Measurements from ENCODE around the gene LYPD1.
"Not testable (repeated sequence)": the region's sequence is repeated elsewhere in the genome, so short reads cannot be mapped to it uniquely, and the experiment has no call there.

The LYPD1 gene, protein sequence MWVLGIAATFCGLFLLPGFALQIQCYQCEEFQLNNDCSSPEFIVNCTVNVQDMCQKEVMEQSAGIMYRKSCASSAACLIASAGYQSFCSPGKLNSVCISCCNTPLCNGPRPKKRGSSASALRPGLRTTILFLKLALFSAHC

DNA sequence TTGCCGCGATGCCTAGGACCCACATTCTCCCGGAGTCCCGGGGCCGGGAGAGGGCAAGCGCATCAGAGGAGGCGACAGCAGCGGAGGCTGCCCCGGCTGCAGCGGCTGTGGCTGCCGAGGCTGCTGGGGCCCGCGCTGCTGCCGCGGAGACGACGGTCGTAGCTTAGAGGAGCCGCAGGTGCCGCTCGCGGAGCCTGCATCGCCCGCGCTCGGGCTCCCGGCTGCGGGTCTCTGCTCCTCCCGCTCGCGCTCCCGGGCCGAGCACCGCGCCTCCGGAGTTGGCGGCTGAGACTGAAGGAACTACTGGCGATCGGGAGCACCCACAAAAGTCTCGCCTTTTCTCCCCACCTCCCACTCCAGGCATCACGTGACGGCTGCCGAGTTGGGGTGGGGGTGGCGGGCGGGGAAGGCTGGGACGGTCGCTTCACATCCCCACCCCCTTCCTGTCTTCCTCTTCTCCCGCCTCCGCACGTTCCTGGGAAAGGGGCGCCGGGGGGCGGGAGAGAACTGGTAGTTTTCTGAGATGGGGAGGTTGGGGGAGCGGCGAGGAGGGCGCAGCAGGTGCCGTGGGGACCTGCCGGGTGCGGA lies at the start of gene LYPD1:
Gene LYPD1 (minus strand): TSS at position 298 of the 588 bp plus-strand sequence. CDS start 273 bp downstream, at position 25.
- DNase-seq: no peak

DNA sequence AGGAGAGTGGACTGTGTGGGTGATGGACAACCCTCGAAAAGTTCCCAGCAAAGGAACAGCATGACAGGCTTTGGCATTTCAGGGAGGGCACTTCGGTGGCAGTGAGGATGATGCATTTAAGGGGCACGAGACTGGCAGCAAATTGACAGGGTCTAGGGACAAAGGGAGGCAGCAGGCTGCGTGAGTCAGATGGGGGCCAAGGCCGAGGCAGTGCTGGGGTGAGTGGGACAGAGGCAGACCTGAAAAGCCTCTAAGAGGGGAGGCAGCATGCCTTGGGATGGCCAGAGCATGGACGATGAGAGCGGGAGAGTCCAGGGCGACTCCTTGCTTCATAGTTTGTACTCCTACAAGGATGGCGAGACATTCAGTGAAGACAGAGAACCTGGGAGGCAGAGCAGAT lies 49.5 kb upstream of the LYPD1 start:
- DNase-seq: no peak

DNA sequence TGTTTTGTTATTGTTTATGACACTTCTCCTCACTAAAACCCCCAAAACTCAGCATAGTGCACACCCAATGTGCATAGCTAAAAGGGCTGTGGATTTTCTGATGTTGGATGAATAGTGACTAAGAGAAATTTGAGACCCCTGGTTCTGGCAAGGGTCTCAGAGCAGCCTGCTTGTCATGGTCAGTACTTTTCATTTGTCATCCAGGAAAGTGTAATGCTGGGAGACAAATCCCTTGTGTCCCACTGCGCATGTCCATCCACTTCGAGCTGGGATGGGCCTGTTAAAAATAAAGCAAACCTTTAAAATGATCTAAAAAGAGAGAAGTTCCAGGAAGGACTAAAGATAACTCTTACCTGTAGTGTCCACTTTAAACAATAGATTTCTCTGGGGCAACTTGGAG lies 46.9 kb upstream of the LYPD1 start:
- no peak for DNase-seq

DNA sequence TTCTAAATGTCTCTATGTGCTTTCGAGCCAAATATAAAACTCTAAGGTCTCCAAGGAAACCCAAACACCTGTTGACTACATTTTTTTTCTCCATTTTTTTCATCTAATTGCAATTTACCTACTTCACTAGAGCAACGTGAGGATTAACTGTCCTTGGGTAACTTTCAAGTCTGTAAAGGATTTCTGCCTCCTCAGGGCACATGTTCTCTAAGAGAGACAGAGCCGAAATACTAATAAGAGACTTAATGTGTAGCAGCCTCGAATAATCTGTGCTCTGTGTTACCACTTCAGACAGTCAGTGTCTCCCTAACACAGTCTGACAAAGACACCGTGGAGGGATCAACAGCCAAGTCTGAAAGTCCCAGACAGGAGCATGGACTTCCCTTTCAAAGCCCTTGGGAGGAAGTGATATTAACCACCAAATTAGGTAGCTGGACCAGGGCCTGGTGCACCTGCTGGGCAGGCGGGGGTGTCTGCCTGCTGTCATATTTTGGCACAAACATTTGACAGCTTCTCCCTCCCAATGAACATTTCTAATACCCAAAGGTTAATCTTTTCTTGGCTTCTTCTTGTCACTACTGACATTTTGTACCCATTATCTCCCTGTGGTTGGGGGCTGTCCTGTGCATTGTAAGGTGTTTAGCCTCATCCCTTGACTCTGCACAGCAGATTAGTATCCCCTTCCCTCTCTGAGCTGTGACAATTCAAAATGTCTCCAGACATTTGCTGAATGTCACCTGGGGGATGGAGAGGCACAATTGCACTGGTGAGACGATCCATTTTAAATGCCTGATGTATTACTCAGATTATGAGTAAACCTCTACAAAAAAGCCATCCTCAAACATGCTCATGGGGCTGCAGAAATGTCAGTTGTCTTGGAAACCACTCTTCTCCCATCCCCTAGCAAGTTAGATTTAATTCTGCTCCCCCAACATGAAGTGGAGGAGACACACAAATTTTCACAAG lies 45.7 kb upstream of the LYPD1 start:
- DNase-seq: no peak

DNA sequence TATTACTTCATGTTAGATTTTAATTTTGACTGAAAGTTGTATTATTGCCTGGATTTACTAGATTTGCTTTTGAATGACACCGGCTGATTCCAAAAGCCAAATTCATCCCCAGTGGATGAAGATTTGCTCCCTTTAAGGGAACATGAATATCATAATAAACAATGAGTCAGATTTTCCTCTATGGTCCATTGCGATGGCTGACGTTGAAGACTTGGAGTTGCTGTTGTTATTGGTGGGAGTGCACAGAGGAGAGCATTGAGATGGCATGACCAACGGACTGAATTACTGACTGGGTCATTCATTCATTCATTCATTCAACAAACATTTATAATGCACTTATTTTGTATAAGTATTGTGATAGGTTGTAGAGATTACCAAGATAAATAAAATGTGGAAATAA lies 33.4 kb upstream of the LYPD1 start:
- no peak for DNase-seq

DNA sequence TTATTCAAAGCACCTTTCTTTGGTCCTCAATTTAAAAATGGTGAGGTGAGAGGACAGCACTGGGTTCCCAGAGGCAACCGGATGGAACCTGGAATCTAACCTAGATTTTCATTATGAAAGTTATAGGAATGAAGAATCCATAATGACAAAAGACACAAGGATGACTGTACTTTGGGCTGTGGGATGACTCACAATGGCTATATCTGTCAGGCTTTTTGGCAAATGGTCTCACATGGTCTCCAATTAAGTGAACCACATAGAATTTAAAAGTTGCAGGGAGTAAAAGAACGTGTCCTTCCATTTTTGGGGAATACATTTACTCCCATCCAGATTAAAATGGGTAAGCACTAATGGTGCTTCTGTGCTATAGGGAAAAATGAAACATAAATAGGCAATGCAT lies 31.8 kb upstream of the LYPD1 start:
- no peak for DNase-seq

DNA sequence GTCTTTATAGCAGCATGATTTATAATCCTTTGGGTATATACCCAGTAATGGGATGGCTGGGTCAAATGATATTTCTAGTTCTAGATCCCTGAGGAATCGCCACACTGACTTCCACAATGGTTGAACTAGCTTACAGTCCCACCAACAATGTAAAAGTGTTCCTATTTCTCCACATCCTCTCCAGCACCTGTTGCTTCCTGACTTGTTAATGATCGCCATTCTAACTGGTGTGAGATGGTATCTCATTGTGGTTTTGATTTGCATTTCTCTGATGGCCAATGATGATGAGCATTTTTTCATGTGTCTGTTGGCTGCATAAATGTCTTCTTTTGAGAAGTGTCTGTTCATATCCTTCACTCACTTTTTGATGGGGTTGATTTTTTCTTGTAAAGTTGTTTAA lies 29.8 kb upstream of the LYPD1 start:
- not testable (repeated sequence) for DNase-seq

DNA sequence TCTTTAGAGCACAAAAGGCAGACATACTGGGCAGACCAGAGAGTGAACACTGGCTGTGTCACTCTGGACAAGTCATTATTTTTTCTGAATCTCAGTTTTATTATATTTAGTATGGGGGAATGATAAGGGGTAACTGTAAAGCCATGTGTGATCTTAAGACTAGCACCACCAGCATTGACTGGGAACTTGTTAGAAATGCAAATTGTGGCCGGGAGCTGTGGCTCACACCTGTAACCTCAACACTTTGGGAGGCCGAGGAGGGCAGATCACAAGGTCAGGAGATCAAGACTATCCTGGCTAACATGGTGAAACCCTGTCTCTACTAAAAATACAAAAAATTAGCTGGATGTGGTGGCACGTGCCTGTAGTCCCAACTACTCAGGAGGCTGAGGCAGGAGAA lies 28.3 kb upstream of the LYPD1 start:
- not testable (repeated sequence) for DNase-seq

DNA sequence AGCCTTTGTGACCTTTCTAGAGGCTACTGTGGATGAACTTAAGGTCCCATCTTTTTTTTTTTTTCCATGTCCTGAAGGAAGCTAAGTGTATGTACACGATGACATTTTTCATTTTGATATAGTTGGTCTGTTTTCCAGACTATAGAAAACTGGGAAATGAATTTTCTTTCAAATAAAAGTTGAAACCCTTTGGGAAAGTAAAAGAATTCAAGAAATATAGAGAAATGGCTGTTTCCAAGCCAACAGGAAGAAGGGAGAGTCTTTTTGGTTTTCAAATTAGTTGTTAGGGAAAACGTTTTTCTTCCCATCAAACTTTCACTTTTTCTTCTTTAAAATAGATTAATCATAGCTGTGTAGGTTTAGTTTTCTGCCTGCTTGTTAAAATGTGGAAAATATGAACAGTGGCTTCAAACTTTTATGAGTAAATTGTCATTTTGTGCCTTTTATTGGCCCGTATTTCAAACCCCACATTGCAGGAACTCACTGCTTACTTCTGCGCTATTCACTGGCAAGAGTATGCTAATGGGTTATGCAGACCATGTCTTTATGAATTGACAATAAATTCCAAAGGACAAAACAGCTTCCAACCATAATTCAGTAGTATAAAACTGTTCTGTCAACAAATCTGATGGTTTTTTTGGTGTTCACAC lies 27.7 kb upstream of the LYPD1 start:
- DNase-seq: no peak

DNA sequence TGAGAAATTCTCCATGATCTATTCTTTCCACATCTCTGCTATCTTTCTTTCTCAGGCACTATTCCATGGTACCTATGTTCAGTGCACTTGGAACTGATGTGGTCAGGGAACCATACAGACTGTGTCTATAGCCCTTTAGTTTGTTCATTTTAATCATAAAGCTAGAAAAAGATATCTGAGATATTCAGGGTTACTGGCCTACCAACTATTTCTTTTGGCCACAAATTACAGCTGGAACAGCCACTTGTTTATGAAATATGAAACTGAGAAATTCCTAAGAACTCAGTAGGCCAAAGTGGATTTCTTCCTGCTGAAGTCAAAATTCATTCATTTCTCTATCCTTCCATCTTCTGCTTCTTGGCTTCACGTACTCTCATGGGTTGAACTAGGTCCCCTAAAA lies 22.8 kb upstream of the LYPD1 start:
- DNase-seq: no peak

DNA sequence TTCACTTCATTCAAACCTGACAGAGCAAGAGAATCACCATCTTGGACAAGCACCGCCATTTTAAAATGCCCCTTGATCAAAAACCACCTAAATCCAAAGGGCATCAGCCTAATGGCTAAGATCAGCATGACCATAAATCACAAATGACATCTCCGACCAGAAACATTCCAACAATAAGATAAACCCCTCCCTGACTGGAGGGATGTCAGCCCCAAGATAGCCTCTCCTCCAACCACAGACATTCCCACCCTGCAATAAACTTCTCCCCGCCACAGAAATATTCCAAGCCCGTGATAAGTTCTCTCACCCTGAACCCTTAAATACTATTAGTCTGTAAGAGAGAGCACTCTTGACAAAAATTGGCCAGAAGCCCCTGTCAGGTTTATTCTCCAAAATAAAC lies 21.6 kb upstream of the LYPD1 start:
- DNase-seq: no peak

DNA sequence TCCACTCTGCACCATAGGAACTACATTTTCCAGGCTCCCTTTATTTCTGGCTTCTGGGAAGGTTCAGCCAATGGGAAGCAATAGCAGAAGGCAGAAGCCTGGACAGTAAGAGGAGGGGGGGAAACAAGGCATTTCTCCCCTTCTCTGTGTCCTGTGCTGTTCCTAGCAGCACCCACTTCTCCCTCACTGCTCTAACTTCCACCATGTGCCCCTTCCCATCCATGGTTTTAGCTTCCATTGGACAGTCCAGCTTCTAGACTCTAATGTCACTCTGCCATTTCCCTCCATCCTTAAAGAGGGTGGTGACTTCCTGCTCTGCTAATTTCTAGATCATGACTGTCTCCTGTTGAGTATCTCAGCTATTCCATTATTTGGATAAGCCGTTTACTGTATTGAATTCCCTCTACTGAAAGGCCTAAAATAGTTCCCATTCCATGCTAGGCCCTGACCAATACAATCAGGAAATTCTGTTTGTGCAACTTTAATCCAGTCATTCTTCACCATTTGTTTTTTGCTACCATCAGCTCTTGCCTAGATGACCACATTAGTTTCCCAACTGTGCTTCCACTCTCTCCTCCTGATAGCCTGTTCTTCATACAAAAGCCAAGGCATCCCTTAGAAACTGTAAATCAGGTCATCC lies 20.8 kb upstream of the LYPD1 start:
- no peak for DNase-seq

DNA sequence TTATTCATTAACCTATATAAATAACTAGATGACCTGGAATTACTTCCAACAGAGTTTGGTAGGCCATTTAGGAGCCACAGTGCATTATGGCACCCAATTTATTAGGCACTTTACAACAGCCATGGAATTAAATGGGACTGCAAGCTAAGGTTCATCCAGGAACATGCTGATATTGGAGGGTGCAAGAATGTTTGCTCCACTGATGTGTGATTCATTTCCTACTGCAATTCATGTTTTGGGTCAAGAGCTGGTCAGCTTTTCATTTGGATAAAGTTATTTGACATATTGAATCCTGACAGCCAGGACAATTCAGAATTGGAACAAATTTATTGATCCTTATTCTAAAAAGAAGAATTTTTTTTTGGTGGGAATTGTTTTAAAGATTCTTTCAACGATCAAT lies 11.8 kb upstream of the LYPD1 start:
- no peak for DNase-seq

DNA sequence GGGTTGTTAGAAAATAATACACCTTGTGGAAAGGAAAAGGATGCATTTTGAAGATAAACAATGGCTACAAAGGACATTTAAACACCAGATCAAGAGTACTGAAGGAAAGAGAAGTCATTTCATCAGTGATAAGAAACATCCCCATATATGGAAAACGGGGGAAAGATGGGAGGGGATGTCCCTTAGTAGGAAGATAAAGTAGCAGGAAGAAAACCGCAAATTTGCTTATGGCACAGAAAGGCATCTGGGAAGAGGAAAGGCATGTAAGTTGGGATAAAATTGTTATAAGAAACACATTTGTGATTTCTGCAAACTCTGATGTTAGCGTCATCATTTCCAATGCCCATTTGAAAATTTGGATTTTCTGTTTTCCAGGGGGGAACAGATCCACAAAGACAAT lies 10.5 kb upstream of the LYPD1 start:
- no peak for DNase-seq

DNA sequence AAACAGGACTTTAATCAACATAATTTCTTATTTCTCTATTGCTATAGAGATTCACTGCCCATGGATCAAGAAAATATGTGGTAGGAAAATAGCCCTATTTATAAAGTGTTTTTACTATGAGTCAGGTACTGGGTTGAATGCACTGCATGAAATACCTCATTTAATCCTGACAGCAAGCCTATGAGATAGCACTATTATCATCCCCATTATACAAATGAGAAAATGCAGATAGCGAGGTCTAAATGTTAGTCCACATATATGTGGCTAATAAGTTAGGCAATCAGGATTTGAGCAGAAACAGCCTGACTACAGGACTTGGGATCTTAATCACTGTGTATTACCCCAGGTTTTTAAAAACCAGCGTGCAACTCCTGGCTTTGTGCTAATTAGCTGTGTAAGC lies 8.5 kb upstream of the LYPD1 start:
- DNase-seq: no peak

DNA sequence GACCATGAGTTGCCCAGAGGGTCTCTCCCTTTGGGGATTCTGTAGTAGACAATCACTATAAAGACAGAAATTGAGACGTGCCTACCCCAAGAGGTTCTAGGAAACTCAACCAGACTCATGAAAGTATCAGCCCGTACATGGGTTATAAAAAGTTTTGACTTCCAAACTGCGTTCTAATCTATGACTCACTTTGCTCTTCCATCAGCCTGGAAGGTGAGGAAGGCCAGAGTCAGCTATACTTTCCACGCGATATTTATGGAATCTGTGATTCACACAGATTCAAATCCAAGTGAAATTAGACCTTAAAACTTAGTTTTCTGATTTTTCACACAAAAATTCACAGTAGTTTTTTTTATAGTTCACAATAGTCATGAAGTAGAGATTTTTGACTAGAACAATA lies 7.7 kb upstream of the LYPD1 start:
- DNase-seq: no peak

DNA sequence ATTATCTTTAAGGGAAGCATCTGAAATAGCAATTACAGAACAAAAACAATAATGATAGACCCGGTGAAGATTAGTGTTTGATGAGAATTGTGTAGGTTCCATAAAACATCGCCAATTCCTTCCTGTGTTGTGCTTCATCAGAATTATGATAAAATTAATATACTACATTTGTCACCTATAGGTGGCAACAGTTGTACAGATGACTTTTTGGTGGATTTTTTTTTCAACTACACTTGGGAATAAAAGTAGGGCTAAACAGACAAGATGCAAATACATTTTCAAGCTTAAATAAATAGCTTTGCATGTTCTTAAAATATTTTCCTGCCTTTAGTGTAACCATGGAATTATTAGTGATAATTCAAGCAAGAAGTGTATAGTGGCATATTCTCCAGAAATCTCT lies 7.0 kb upstream of the LYPD1 start:
- no peak for DNase-seq

DNA sequence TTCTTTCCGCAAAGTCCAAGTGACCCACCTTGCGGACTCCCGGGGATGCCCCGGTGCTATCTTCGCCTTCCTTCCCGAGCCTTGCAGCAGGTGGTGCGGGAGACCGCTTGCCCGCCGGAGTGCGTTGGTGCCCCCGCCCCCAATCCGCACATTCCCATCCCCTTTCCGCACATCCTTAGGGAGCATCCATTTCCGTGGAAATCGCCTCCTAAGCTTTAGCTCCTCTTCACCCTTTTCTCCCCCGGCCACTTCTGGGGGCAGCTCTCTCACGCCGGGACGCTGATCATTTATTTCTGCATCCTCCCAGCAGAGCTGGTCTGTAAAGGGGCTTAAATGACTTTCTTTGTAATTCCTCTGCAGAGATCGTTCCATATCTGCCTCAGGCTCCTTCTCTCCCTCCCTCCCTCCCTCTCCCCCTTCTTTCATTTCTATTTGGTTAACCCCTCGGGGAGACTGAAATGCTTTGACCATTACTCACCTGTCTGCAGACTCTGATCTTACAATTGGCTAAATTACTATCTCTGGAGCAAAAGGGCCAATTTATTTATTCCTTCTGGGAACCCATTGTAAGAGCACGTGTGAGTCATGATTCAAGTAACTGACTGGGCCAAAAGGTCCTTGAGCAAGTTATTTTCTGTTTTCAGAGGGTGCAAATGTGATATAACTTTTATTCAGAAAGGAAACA lies 1.3 kb upstream of the LYPD1 start:
- no peak for DNase-seq

DNA sequence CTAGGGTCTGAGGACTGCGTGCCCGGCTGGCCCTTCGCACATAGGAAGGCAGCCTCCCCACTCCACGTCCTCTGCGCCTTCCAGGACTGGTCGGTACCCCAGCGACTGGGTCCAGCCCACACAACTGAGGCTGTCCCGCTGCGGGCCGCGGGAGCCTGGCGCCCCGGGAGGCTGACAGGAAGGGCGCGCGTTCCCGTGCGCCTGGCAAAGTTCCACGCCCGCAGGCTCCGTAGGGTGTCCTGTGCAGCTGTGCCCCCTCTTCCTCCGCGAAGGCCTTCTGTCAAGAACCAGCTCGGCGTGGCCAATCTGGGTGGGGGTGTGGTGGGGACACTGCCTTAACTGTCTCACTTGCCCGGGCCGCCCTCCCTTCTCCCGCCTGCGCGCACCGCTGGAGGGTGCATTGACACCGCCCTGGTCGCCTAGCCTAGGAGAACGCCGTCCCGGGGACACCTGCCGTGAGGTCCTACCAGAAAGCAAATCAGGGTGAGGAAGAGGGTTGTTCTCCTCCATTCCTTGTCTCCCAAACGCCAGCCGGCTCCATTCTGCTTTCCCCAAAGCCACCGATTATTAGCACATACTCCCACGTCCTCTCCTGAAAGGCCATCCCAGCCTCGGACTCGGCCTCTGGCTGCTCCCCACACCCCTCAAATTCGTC lies 618 bp upstream of the LYPD1 start:
- DNase-seq: no peak

DNA sequence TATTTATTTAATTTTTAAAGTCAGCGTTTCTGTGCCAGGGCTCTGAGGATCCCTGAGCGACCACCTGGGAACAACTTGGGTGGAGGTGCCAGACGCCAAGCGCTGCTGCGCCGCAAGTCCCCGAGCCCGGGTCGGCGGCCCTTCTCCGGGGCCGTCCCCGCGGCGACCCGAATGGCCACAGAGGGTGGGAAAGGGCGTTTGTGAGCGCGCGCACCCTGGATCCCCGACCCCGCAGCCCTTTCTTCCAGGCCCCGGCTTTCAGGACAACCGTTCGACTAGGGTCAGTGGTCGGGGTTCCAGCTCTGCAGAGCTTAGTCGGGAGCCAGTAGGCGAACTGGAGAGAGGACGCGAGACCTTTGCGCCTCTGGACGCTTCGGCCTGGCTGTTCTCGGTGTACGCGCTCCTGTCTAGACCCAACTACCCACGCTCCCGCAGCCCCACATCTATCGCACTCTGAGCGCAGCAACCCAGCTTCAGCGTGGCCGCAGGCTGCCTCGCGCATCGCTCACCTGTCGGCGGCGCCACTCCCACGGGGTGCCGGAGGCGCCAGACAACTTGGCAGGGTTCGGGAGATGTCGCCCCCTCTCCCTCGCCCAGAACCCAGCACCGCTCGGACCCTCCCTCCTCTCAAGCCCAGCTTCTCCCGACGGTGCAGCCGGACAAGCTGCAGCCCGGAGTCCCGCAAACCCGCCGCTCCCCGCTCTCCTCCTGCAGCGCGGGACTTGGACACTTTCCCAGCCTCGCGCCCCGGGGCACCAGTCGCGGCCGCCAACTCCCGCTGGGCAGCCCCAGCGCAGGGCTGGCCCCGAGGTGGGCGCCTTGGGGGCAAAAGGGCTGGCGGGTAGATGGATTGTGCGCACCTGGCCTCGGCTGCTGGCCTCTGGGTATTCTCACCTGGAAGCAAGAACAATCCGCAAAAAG lies 758 bp downstream of the LYPD1 start:
- DNase-seq: no peak
